NOMO-1 treated with dmso at 0.1 percent for 144 hours (cell line): ENCODE measurements around the gene LTA4H.
A peak's percentile ranks its signal among the peaks of the same experiment; 100 is the strongest.
"Not testable (repeated sequence)": the region's sequence is repeated elsewhere in the genome, so short reads cannot be mapped to it uniquely, and the experiment has no call there.

Experiments
- DNase-seq: peaks from one replicate; lab custom pipeline; 2025; ENCODE audit not compliant: unreplicated experiment; lab: John Stamatoyannopoulos, UW

LTA4H gene

GRCh38 chr12:95994476-95994875 is 40.9 kb downstream of the LTA4H start:
- DNase-seq, result no peak

GRCh38 chr12:95993907-95994306 is 41.5 kb downstream of the LTA4H start:
- DNase-seq, result no peak

- DNase-seq, result no peak
Measured at GRCh38 chr12:95990136-95990535, 45.3 kb downstream of the LTA4H start.

- DNase-seq, result no peak
Measured at GRCh38 chr12:95989504-95990123, 45.8 kb downstream of the LTA4H start.

GRCh38 chr12:95988506-95989275 is 46.7 kb downstream of the LTA4H start:
- no peak for DNase-seq

DNA sequence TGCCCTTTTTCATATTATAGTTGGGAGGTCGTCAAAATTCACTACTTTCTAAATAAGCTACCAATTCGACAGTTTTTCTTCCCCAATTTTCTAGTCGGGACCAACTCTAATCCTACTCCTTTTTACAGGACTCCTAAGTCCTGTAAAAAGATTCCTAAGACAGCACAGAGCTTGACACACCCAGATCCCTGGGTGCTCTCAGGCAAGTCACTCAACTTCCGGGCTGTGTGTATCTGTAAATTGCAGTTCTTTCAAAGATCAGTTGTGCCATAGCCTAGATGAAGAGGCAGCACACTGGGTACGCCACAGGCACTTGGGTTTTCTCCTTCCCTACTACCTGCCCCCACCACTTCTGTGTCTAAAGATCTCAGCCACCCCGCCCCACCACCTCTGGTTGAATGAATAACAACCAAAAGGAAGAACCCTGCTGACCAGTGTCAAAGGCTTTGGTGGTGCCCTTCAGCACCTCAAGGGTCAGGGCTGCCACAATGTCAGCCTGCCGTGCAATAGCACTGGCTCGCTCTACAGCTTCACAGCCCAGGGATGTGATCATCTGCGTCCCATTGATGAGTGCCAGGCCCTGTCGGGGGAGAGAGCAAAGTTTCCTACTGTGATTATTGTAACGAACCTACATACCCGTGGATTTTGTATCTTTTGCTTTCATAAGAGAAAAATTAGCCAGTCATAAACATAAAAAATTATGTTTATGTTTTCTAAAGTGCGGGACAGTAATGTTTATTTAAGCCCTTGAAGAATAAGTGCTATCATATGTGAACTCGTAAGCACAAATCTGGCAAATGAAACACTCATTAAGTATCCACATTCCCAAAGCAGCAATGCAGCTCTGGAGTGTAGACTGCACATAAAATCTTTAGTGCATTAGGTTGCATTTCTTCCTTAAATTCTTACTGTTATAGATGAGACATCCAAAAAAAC is 48.5 kb downstream of the LTA4H start:
- DNase-seq, result no peak

- no peak for DNase-seq
Measured at GRCh38 chr12:95984682-95985081, 50.7 kb downstream of the LTA4H start.

- DNase-seq, result no peak
Measured at GRCh38 chr12:95982602-95983001, 52.8 kb downstream of the LTA4H start.

DNA sequence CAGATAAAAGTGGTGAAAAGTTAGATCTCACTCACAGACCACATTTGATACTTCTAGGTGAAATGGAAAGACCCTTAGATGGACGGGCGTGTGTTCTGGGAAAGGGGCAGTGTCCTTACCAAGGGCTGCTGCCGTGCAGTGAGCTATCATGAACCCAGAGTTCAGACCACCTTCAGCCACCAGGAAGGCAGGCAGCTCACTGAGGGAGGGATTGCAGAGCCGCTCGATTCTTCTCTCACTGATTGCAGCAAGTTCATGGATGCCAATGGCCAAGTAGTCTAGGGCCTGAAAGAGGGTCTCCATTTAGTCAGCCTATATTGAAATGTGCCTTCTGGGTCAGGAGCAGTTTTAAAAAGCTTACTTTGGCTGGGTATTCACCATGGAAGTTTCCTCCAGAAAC is 55.0 kb downstream of the LTA4H start:
- DNase-seq, result no peak

DNA sequence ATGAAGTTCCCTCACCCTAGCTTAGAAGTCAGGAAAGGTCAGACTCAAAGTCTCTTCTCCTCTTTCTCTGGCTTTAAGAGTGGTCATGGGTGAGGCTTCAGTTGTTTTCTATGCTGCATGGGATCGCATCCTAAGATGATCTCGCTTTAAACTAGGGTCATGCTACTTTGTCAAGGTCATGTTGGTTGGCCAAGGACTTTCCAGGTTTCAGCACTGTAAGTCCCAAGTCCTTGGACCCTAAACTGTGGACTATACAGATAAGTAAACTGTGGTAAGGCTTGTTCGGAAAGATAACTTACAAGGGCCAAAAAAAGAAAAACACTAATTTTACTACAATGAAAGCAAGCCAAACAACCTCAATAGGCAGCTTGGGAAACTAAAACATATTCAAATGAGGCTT is 56.6 kb downstream of the LTA4H start:
- DNase-seq, result no peak

DNA sequence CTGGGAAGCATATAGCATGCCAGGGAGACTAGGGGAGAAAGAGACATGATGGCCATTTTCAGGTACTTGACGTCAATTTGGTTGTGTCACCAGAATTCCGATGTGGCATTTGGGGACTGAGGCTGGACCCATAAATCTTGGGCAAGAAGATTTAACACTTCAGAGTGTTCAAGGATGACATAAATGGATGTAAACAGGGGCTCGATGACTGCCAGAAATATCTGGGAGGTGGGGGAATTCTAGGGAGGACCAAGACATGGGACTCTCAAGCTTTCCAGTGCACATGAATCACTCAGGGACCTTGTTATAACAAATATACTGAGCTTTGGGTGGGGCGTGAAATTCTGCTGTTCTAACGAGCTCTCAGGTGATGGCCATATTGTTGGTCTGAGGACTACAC is 57.0 kb downstream of the LTA4H start:
- no peak for DNase-seq

DNA sequence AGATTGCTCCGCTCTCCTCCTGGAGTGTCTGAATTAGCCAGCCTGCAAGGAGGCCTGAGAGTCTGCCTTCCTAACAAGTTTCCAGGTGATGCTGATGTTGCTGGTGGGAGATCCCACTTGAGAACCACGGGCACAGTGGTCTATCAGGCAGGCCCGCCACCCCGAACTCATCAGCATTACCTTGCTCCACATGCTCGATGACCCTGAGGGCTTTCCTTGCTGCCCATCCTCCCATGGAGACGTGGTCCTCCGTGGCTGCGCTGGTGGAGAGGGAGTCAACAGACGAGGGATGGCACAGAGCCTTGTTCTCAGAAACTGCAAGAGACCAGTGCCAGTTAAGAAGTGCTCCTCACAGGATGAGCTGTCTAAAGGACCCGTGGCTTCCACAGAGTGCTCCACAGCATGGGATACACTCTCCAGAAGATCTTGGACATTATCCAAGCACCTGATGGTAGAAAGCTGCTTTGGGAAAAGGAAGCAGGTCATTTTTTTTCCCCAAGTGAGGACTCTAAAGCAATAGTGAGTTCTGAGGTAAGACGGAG is 57.6 kb downstream of the LTA4H start:
- DNase-seq, result no peak

GRCh38 chr12:95976416-95976832 is 59.0 kb downstream of the LTA4H start:
- no peak for DNase-seq

GRCh38 chr12:95975491-95975890 is 59.9 kb downstream of the LTA4H start:
- no peak for DNase-seq

- no peak for DNase-seq
Measured at GRCh38 chr12:95974358-95974757, 61.0 kb downstream of the LTA4H start.

- no peak for DNase-seq
Measured at GRCh38 chr12:95972832-95973456, 62.4 kb downstream of the LTA4H start.

- no peak for DNase-seq
Measured at GRCh38 chr12:95970905-95971304, 64.5 kb downstream of the LTA4H start.

GRCh38 chr12:95969116-95969515 is 66.3 kb downstream of the LTA4H start:
- DNase-seq, result not testable (repeated sequence)

- no peak for DNase-seq
Measured at GRCh38 chr12:95967301-95967700, 68.1 kb downstream of the LTA4H start.

GRCh38 chr12:95966287-95966870 is 69.0 kb downstream of the LTA4H start:
- no peak for DNase-seq

GRCh38 chr12:95963096-95963495 is 72.3 kb downstream of the LTA4H start:
- DNase-seq, result peak; percentile 24
